Esophagus muscularis mucosa (tissue), 4 donors: ENCODE data around the gene FAM136A.
"Not testable (repeated sequence)": the region's sequence is repeated elsewhere in the genome, so short reads cannot be mapped to it uniquely, and the experiment has no call there.

Experiments
- CTCF ChIP-seq, 3 experiments: fragments of 200-600 bp in 2 of 3; fragments of 450-650 bp in 1 of 3; sonication (generic) in 2 of 3; IDR thresholded peaks; one replicate each; pipeline ENCODE4 v1.5.1; 2017 to 2019; ENCODE audit warnings: antibody characterized with exemption in 3 of 3, mild to moderate bottlenecking in 2 of 3, moderate library complexity in 1 of 3
- EP300 ChIP-seq: sonication (generic); formaldehyde crosslinking; IDR thresholded peaks from one replicate; pipeline ENCODE4 v1.6.1; 2017; ENCODE audit warnings: antibody characterized with exemption
- POLR2A ChIP-seq: fragments of 450-650 bp; IDR thresholded peaks from one replicate; pipeline ENCODE4 v1.6.1; 2017; ENCODE audit warnings: antibody characterized with exemption, moderate library complexity, mild to moderate bottlenecking, low read depth

GRCh38 chr2:70269422-70270302 is 32.2 kb downstream of the FAM136A start:
- TF ChIP-seq POLR2A; CTCF (IDR thresholded peaks at IDR 0.05); EP300: not testable (repeated sequence)
